ENCODE measurements around the gene ARRDC1.

DNA sequence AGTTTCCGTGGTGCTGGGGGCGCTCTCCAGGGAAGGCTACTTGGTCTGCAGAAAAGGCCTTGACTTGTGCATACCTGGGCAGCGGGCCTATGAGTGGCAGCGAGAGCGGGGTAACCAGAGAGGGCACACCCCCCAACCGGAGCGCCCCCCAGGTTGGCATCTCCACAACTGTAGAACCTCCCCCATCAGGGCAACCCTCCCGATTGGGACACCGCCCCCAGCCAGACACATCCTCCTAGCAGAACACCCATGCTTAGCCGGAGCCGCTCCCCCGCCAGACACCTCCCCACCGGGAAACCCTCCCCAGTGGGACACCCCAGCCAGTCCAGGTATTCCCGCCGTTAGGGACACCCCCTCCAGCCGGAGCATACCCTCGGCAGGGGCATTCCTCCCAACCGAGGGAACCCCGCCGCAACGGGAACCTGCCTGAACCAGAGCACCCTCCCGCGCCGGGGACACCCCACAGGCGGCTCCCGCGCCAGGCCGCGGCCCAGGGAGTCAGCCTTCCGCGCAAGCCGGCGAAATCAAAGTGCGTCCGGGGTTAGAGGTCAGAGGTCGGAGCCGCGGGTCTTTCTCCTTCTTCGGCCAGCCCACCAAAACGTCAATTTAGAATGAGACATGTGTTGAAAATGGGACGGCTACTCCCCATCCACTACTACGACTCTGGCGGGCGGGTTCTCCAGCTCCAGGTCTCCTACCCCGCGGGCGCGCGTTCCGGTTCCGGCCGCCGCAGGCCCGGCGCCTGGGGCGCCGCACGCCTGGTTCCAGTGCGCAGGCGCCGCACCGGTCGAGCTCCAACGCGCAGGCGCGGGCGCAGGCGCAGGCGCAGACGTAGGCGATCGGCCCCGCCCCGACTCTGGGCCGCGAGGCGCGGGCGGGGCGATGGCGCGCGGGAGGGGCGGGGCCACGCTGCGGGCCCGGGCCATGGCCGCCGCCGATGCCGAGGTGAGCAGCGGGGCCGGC, 12.9 kb downstream of the ARRDC1 start, which contains the start of gene EHMT1:
- peak; percentile 36 to 72 (median 69) for TF ChIP-seq POLR2A (IDR thresholded peaks at IDR 0.05)
- TF ChIP-seq, protein P1, sequence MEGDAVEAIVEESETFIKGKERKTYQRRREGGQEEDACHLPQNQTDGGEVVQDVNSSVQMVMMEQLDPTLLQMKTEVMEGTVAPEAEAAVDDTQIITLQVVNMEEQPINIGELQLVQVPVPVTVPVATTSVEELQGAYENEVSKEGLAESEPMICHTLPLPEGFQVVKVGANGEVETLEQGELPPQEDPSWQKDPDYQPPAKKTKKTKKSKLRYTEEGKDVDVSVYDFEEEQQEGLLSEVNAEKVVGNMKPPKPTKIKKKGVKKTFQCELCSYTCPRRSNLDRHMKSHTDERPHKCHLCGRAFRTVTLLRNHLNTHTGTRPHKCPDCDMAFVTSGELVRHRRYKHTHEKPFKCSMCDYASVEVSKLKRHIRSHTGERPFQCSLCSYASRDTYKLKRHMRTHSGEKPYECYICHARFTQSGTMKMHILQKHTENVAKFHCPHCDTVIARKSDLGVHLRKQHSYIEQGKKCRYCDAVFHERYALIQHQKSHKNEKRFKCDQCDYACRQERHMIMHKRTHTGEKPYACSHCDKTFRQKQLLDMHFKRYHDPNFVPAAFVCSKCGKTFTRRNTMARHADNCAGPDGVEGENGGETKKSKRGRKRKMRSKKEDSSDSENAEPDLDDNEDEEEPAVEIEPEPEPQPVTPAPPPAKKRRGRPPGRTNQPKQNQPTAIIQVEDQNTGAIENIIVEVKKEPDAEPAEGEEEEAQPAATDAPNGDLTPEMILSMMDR (IDR thresholded peaks at IDR 0.05) = peak in 1 of 7 experiments; percentile 15
